ENCODE data around the gene GLRA1. TPM values are rescaled to one million over a fixed set of nuclear protein-coding genes. Genes with fewer than 3 reads are reported as not detected.
A peak's percentile ranks its signal among the peaks of the same experiment; 100 is the strongest.

Gene GLRA1
- total and polyA plus RNA-seq, 2 of the 4 experiments (the other 2 are of a cell fraction): not detected

- Histone ChIP-seq H3K14ac (replicated peaks; ENCODE audit: low read depth, low read length) (no peak overlapping the region), H3K27ac (ENCODE audit: insufficient read depth, low read length) (no peak overlapping the region), H3K79me1 (ENCODE audit: low read depth in 1 of 2, low read length in 2 of 2) (peaks cover 24 to 47% of the 10 kb centered on the region in 2 experiments; a peak in 3 of 4 replicates), H2BK5ac (ENCODE audit: low read depth, low read length, poor library complexity, severe bottlenecking) (no peak overlapping the region), H3K9me3 (ENCODE audit: control insufficient read depth, insufficient read depth, low read length) (no peaks in the 10 kb centered on the region), H3K23ac (ENCODE audit: low read depth, low read length) (no peak overlapping the region), H3K4me3 (ENCODE audit: insufficient read depth, low read depth, low read length) (no peak overlapping the region), H2AK5ac (ENCODE audit: low read depth, low read length) (no peak overlapping the region), H4K8ac (ENCODE audit: low read depth in 2 of 2, low read length in 2 of 2) (no peak overlapping the region), H4K5ac (ENCODE audit: low read depth, low read length) (no peak overlapping the region), H4K91ac (ENCODE audit: insufficient read depth, low read depth, low read length) (no peak overlapping the region), H3K18ac (ENCODE audit: low read depth, low read length) (no peak overlapping the region), H2BK20ac (ENCODE audit: low read depth, low read length) (no peak overlapping the region), H3K4ac (ENCODE audit: low read depth, low read length) (no peak overlapping the region), H2AFZ (replicated peaks; ENCODE audit: low read length, poor library complexity) (no peak overlapping the region), H3K27me3 (ENCODE audit: control insufficient read depth, insufficient read depth, low read length) (no peaks in the 10 kb centered on the region), H3K9me1 (ENCODE audit: insufficient read depth, low read length) (no peaks in the 10 kb centered on the region), H2BK15ac (ENCODE audit: low read depth, low read length) (no peak overlapping the region), H4K20me1 (ENCODE audit: insufficient read depth, low read length) (0 out of 2 replicates have a peak, but pooled peaks cover 13% of the 10 kb centered on the region), H3K36me3 (ENCODE audit: control insufficient read depth, insufficient read depth, low read length) (peaks cover 17% of the 10 kb centered on the region), H3K4me1 (ENCODE audit: control insufficient read depth, insufficient read depth, low read length) (peaks cover 9% of the 10 kb centered on the region), H3K4me2 (ENCODE audit: low read depth, low read length) (no peak overlapping the region), H3K56ac (ENCODE audit: extremely low read depth, insufficient read depth, low read length) (no peak overlapping the region), H2AK9ac (replicated peaks; ENCODE audit: low read depth, low read length, poor library complexity) (no peak overlapping the region), H3K9ac (ENCODE audit: low read depth, low read length) (no peak overlapping the region), H2BK120ac (ENCODE audit: low read depth, low read length) (no peak overlapping the region)
- dilution Hi-C loops (cut with HindIII; ENCODE audit: low sequenced_read_pairs, unreplicated experiment) (no loop called here), in situ Hi-C loops (cut with MboI; ENCODE audit: low sequenced_read_pairs) (no loop called here), intact Hi-C loops (cut with micrococcal nuclease) (no loop called here)
- ChIA-PET CTCF (interaction anchor here (2.2 kb wide), 1 partner anchor 13 kb away, joined by 5 read pairs; no protein-coding TSS in a partner anchor), POLR2A (ENCODE audit: unreplicated experiment) (no interaction called here)
- peak; percentile 54 for DNase-seq
- BruUV-seq (replicated peaks): no TSS peak
- WGBS, 2 experiments (ENCODE audit: extremely low coverage in 2 of 2, insufficient read length in 1 of 2): 100% methylated on average over 1 of the region's 2 CpGs; no CpG with 5 or more reads in 1 of the 2 experiments
- no peak for TF ChIP-seq CHD1 (IDR thresholded peaks at IDR 0.05; ENCODE audit: low read depth, low read length)
- TF ChIP-seq NFE2L2 (IDR thresholded peaks at IDR 0.05; ENCODE audit: low read depth, low read length): no peak
- peak; percentile 28 for ATAC-seq (ENCODE audit: low read depth)
Observed at GRCh38 chr5:151812757-151813309, 111.8 kb downstream of the GLRA1 start.
